ENCODE measurements around the gene TKTL1. TPM values are rescaled to one million over a fixed set of nuclear protein-coding genes. Genes with fewer than 3 reads are reported as not detected.

TKTL1 gene
- total RNA-seq, 6 donors from 2014 or later: 0.20 to 1.2 (median 0.24) TPM; not detected in 3

GRCh38 chrX:154369449-154370299 lies 74.1 kb downstream of the TKTL1 start:
- Histone ChIP-seq H3K4me1 (peaks cover 27 to 62% (median 33%) of the 10 kb centered on the region in 4 donors), H3K9me3 (peaks cover 0 to 11% (median 0%) of the 10 kb centered on the region in 4 donors), H3K36me3 (peaks cover 0 to 36% (median 29%) of the 10 kb centered on the region in 4 donors), H3K4me3 (peak overlapping the region; percentile 66 to 88 (median 78)), H3K27me3 (peaks cover 0 to 1% (median 0%) of the 10 kb centered on the region in 4 donors), H3K27ac (peak overlapping the region; percentile 82 to 95 (median 88))
- TF ChIP-seq POLR2A (IDR thresholded peaks at IDR 0.05): peak in 1 of 4 donors; percentile 48
- no peak for TF ChIP-seq CTCF (IDR thresholded peaks at IDR 0.05)
- no peak for TF ChIP-seq EP300 (IDR thresholded peaks at IDR 0.05)
- peak; percentile 67 for TF ChIP-seq POLR2AphosphoS5 (IDR thresholded peaks at IDR 0.05)
- DNase-seq: peak; percentile 83 to 85
- WGBS, 2 donors: 32% methylated on average over 12 of the region's 13 CpGs; no CpG with 5 or more reads in 1 of the 2 donors
- ATAC-seq (ENCODE audit: low FRiP score in 2 of 2): peak; percentile 68 to 69

- DNase-seq (peak in 1 of 2 donors; percentile 88), ATAC-seq (ENCODE audit: low FRiP score in 2 of 2) (no peak)
- WGBS, 2 donors: 53% methylated on average over 48 of the region's 63 CpGs; no CpG with 5 or more reads in 1 of the 2 donors
These were observed 74.9 kb downstream of the TKTL1 start for GRCh38 chrX:154370300-154371016.

GRCh38 chrX:154371017-154371788 lies 75.6 kb downstream of the TKTL1 start:
- Histone ChIP-seq H3K36me3 (peaks cover 0 to 21% (median 16%) of the 10 kb centered on the region in 4 donors), H3K27ac (peak overlapping the region; percentile 82 to 95 (median 88)), H3K9me3 (peaks cover 0 to 11% (median 0%) of the 10 kb centered on the region in 4 donors), H3K4me3 (peak overlapping the region; percentile 66 to 88 (median 78)), H3K27me3 (peaks cover 0 to 5% (median 0%) of the 10 kb centered on the region in 4 donors), H3K4me1 (peaks cover 27 to 67% (median 33%) of the 10 kb centered on the region in 4 donors)
- TF ChIP-seq POLR2A (IDR thresholded peaks at IDR 0.05): peak in 3 of 4 donors; percentile 90 to 99 (median 94)
- TF ChIP-seq EP300 (IDR thresholded peaks at IDR 0.05): no peak
- peak; percentile 92 to 96 for TF ChIP-seq POLR2AphosphoS5 (IDR thresholded peaks at IDR 0.05)
- peak in 1 of 6 experiments; percentile 25 for TF ChIP-seq CTCF (IDR thresholded peaks at IDR 0.05)
- ATAC-seq (ENCODE audit: low FRiP score in 2 of 2) (peak; percentile 77 to 81), DNase-seq (peak; percentile 96 to 97)
- 49% methylated on average over 74 of the region's 77 CpGs; no CpG with 5 or more reads in 1 of the 2 donors for WGBS, 2 donors

More at GRCh38 chrX:154370300-154371016, 74.9 kb downstream of the TKTL1 start:
- peaks cover 0 to 5% (median 0%) of the 10 kb centered on the region in 4 donors for H3K27me3 ChIP-seq
- H3K4me3 ChIP-seq: peak overlapping the region; percentile 66 to 88 (median 78)
- peaks cover 0 to 11% (median 0%) of the 10 kb centered on the region in 4 donors for H3K9me3 ChIP-seq
- TF ChIP-seq CTCF (IDR thresholded peaks at IDR 0.05): peak in 1 of 6 experiments; percentile 10
- no peak for TF ChIP-seq POLR2A (IDR thresholded peaks at IDR 0.05)
- no peak for TF ChIP-seq POLR2AphosphoS5 (IDR thresholded peaks at IDR 0.05)
- H3K27ac ChIP-seq: peak overlapping the region; percentile 82 to 95 (median 88)
- H3K36me3 ChIP-seq: peaks cover 0 to 28% (median 22%) of the 10 kb centered on the region in 4 donors
- H3K4me1 ChIP-seq: peaks cover 27 to 67% (median 33%) of the 10 kb centered on the region in 4 donors

GRCh38 chrX:154371789-154372300 lies 76.2 kb downstream of the TKTL1 start:
- peaks cover 0 to 11% (median 0%) of the 10 kb centered on the region in 4 donors for H3K9me3 ChIP-seq
- peak overlapping the region; percentile 48 to 88 (median 78) for H3K4me3 ChIP-seq
- H3K4me1 ChIP-seq: peaks cover 26 to 67% (median 31%) of the 10 kb centered on the region in 4 donors
- H3K27me3 ChIP-seq: peaks cover 0 to 5% (median 0%) of the 10 kb centered on the region in 4 donors
- 43% methylated on average over 7 of the region's 43 CpGs; no CpG with 5 or more reads in 1 of the 2 donors for WGBS, 2 donors
- ATAC-seq (ENCODE audit: low FRiP score in 2 of 2) (no peak), DNase-seq (peak in 1 of 2 donors; percentile 88)
- TF ChIP-seq CTCF (IDR thresholded peaks at IDR 0.05) (no peak), POLR2A (IDR thresholded peaks at IDR 0.05) (no peak), EP300 (IDR thresholded peaks at IDR 0.05) (no peak), POLR2AphosphoS5 (IDR thresholded peaks at IDR 0.05) (no peak)
- H3K36me3 ChIP-seq: peaks cover 0 to 14% (median 9%) of the 10 kb centered on the region in 4 donors
- H3K27ac ChIP-seq: peak overlapping the region; percentile 65 to 95 (median 88)
